Embryonic facial prominence (tissue), 1 donor: ENCODE data around the gene ZNF597.

Experiments used
- DNase-seq: peaks from one replicate; pipeline ENCODE4 v3.0.0-alpha.2; 2016; ENCODE audit errors: extremely low spot score

ZNF597 gene

DNA sequence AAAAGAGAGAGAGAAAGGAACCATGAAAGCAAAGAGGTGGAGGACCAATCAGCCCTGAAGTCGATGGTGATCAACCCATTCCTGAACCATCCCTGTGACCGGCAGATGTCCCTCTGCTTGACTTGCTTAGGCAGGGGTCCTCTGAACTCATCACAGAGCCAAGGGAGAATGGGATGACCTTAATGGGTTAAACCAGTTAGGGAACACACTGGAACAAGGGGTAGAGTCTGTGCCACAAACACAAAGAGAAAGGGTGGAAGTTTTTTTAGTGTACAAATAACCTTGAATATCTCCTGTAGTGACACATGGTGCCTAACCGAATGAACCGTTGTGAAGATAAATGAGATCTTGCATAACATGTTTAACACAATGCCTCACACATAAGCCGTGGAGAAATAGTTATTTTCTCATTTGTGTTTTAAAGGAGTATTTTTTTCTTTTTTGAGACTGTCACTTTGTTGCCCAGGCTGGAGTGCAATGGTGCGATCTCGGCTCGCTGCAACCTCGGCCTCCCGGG, 11.4 kb upstream of the ZNF597 start:
- DNase-seq: no peak

DNA sequence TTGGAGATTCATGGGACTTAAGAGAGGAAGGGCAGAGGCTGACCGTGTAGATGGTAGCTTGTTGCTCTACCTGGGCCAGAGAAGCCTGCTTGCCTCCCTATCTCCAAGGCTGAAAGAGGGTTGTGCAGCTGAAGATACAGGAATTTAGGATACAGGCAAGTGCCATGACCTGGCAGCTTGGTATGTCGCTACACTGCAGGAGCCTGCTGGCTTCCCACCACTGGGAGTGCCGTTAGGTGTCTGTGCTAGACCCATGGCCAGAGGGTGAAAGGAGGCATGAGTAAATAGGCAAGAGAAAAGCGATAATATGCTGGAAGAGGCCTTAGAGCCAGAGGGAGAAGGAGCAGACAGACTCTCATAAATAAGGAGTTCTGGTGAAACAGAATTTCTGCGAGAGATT, 10.8 kb upstream of the ZNF597 start:
- DNase-seq: no peak

DNA sequence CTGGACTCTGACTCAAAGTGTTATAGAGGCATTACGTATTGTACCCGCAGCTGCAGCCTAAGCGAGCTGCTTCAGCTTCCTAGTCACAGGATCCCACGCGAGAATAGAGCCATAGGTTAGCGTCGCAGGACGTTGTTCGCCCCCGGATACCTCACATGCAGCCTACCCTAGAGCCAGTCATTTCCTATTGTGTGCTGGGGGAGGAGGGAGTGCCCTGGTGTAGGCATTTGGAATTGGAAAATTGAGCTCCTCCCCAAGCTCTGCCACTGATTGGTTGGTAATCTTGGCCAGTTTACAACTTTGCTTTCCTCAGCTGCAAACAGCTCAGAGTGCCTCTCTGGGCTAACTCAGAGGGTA, 706 bp upstream of the ZNF597 start:
- no peak for DNase-seq

- DNase-seq: no peak
These were observed 3.7 kb downstream of the ZNF597 start for GRCh38 chr16:3439637-3440036.

DNA sequence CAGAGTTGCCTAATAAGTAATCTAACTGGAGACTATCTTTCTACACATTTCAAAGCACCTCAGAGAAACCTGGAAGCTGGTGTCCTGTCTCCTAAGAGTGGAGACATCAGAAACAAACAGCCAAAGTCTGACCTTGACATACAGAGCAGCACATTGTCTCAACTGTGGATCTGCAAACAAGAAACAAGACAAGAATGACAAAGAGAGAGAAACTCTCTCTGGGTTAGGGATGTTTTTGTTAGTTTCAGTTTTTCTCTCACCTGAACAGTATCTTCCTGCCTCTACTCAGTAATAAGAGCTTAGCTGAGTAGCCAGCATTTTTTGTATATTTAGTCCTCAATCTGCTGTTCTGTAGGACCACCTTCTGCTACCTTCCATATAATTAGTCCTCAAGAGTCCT, 8.9 kb downstream of the ZNF597 start:
- no peak for DNase-seq

- DNase-seq: no peak
These were observed 11.5 kb downstream of the ZNF597 start for GRCh38 chr16:3431779-3432219.

DNA sequence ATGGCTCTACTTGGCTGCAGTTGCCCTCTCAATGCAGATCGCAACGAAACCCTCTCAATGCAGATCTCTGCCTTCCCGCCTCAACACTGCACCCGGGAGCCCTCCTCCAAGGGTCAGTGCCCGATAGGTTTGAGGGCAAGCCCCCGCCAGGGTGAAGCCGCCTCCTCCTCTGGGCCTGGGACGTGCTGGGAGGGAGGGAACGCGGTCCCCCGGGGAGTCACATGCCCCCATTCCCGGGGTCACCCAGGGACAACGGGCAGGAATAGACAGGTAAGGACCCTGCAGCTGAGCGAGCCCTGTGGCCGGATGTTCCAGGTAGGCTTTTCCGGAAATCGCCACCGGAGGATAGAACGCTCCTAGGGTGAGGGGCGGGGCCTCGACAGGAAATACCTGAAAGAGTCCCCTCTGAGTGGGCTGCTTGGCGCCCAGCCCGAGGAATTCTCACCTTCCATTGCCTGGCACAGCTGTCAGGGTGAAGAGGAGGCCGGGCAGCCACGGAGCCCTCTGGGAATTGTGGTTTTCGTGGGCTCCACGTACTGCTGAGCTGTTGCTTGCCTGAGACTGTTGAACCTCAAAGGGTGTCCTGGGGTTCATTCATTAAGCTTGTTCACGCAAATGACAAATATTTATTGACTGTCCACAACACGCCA, 29.4 kb downstream of the ZNF597 start:
- DNase-seq: no peak

DNA sequence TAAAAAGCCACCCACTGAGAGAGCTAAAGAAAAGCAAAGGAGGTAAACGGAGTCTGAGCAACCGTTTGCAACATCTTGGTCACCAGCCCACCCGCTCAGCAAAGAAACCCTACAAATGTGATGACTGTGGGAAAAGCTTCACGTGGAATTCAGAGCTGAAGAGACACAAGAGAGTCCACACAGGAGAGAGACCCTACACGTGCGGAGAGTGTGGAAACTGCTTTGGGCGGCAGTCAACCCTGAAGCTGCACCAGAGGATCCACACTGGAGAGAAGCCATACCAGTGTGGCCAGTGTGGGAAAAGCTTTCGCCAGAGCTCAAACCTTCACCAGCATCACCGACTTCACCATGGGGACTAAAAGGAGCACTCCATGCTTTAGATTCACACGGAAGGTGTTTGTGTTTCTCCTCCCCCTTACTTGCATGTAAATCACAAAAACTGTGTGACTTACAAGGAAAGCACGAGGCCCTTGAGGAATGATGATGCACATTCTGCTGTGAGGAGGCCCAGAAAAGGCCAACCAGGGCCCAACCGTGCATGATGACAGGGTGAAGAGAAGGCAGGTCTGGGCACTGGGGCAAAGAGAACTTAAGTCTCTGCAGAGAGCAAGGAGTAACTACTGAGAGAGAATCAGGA, 34.6 kb downstream of the ZNF597 start:
- DNase-seq: no peak

GRCh38 chr16:3401719-3402397, 41.4 kb downstream of the ZNF597 start:
- DNase-seq: peak; percentile 6

DNA sequence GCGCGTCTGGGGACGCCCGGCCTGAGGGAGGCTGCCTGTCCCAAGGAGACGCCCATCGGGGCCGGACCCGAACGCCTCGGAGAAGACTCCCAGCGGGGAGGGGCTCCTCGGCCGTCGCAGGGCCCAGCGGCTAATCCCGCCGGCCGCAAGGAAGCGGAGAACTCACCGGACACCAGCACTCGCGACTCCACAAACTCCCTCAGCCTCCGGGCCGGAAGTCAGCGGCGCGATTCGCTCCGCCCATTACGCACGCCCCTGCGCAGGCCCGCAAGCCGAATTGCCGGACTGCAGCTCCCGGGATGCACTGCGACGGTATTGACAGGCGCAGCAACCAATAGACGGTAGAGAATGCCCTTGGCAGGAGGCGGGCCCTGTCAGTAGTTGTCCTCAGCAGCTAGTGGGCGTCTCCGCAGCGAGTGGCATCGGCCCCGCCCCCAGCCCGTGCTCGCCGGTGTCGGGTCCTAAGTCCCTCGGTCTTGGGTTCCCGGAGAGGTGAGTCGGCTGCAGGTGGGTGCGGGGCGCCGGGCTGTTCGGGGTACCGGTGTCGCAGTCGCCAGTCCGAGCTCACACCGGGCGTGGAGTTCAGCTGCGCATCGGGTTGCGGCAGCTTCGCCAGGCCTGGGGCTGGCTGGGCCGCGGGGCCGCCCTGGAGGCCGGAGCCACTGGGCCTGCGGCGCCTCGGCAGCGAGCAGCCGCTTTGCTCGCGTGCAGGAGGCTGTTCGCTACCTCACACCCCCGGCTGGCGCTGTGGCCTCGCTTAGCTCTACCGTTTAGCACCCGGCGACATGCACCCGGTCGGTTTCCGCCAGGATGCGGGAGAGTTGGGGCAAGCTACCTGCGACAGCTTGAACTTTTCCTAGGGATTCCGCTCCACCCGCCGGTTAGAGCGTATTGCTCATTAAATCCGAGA, 42.3 kb downstream of the ZNF597 start, which contains the start of the genes ZNF174 and ZSCAN32:
Gene ZNF174 (plus strand): TSS at position 437 of the 910 bp plus-strand sequence. CDS start 790 bp downstream, outside the sequence.
Gene ZSCAN32 (minus strand): TSS at position 226 of the 910 bp plus-strand sequence. CDS start 3,447 bp downstream, outside the sequence.
- peak; percentile 98 for DNase-seq

DNA sequence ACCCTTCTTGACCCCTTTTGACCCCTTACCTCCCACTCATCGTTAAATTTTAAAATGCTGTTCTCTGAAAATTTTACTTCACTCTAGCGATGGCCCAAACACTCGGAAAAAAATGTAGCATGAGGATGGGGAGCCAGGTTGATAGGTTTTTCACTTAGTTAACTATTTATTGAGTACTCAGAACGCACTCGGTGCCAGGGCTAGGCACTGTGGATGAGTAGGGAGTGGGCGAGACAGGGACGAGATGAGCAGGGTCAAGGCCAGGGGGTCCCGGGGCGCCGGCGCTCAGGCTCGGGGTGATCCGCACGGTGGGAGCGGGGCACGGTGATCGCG, 42.9 kb downstream of the ZNF597 start:
- DNase-seq: no peak

GRCh38 chr16:3389663-3390338, 53.5 kb downstream of the ZNF597 start:
- DNase-seq: no peak

DNA sequence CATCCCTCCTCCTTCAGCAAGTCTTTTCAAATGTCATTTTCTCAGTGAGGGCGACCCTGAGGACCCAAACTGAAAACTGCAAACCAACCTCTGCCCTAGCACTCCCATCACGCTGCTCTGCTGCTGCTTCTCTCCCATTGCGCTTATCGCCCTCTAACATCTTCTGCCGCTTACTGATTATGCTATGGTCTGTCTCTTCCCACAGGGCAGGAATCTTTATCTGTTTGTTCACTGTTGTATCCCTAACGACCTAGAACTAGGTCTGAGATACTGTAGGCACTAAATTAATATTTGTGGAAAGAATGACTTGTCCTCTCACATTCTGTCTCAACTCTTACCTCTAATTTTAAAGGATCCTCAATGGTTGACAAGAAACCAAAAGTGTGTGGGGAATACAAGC, 55.0 kb downstream of the ZNF597 start:
- DNase-seq: no peak

DNA sequence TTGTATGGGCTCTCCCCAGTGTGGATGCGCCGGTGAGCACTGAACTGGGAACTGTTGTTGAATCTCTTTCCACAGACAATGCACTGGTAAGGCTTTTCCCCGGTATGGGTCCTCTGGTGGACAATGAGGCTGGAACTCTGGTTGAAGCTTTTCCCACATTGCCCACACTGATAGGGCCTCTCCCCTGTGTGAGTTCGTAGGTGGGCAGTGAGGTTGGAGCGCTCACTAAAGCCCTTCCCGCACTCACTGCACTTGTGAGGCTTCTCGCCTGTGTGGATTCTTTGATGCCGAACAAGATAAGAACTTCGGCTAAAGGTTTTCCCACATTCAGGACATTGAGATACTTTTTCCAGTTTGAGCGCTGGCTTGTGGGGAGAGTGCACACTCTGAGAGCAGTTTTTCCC, 60.3 kb downstream of the ZNF597 start:
- DNase-seq: no peak
